Coronary artery (tissue), 2 donors: ENCODE results near the gene EYA2.

Source experiments
- DNase-seq: peaks from one replicate; pipeline ENCODE4 v3.0.0-alpha.2; 2017; ENCODE audit warnings: low spot score
- H3K27ac ChIP-seq, 2 donors: fragments of 200-600 bp; sonication (generic); one replicate each; pipeline ENCODE4 v1.5.1; 2016 to 2019
- H3K4me3 ChIP-seq: fragments of 200-600 bp; sonication (generic); 2 replicates; pipeline ENCODE4 v1.5.1; 2016; ENCODE audit warnings: mild to moderate bottlenecking, moderate library complexity
- CTCF ChIP-seq: fragments of 200-600 bp; sonication (generic); IDR thresholded peaks from one replicate; pipeline ENCODE4 v1.5.1; 2019; ENCODE audit warnings: antibody characterized with exemption

EYA2 gene

GRCh38 chr20:47071646-47072185 is 177.1 kb downstream of the EYA2 start:
- H3K27ac ChIP-seq, result no peak overlapping the region
- TF ChIP-seq CTCF, result no peak
- DNase-seq, result no peak
- no peak overlapping the region for H3K4me3 ChIP-seq

GRCh38 chr20:47073766-47074475 is 179.3 kb downstream of the EYA2 start:
- H3K4me3 ChIP-seq, result no peak overlapping the region
- TF ChIP-seq CTCF, result no peak
- H3K27ac ChIP-seq, result no peak overlapping the region
- DNase-seq, result no peak

GRCh38 chr20:47075263-47075662 is 180.6 kb downstream of the EYA2 start:
- Histone ChIP-seq H3K27ac (no peak overlapping the region), H3K4me3 (no peak overlapping the region)
- no peak for TF ChIP-seq CTCF
- no peak for DNase-seq

GRCh38 chr20:47079047-47079446 is 184.4 kb downstream of the EYA2 start:
- DNase-seq, result no peak
- TF ChIP-seq CTCF, result no peak
- Histone ChIP-seq H3K27ac (no peak overlapping the region), H3K4me3 (no peak overlapping the region)

- Histone ChIP-seq H3K4me3 (no peak overlapping the region), H3K27ac (no peak overlapping the region)
- no peak for TF ChIP-seq CTCF
- no peak for DNase-seq
These were observed 185.7 kb downstream of the EYA2 start for GRCh38 chr20:47080365-47080764.

- H3K27ac ChIP-seq, result no peak overlapping the region
- DNase-seq, result no peak
- no peak for TF ChIP-seq CTCF
- no peak overlapping the region for H3K4me3 ChIP-seq
These were observed 191.7 kb downstream of the EYA2 start for GRCh38 chr20:47086316-47086715.

GRCh38 chr20:47088335-47088734 is 193.7 kb downstream of the EYA2 start:
- H3K27ac ChIP-seq, result no peak overlapping the region
- no peak for DNase-seq
- TF ChIP-seq CTCF, result no peak
- no peak overlapping the region for H3K4me3 ChIP-seq
